Fibroblast of skin of right biceps (primary cell): ENCODE data around the gene VEGFB.

Experiments used
- DNase-seq: peaks from one replicate; pipeline ENCODE4 v3.0.0-alpha.2; 2013

Gene VEGFB

GRCh38 chr11:64211181-64211872 lies 23.1 kb upstream of the VEGFB start:
- no peak for DNase-seq

DNA sequence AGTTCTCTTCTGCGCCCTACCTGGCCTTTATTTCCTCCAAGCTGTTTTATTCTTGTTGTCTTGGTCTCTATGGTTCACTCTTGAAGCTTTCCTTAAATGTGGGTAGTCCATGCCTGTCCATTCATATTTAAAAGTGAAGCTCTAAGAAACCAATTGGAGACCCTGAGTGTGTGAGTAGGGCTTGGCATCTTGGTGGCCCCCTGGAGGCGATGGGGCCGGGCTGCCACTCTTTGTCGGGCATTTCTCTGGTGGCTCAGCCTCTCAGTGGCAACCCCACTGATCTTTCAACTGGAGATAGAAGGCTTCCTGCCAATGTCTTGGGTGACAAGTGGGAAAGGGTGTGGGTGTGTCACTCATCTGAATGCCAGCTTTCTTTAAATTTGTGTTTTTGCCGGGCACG lies 17.5 kb upstream of the VEGFB start:
- DNase-seq, result no peak

DNA sequence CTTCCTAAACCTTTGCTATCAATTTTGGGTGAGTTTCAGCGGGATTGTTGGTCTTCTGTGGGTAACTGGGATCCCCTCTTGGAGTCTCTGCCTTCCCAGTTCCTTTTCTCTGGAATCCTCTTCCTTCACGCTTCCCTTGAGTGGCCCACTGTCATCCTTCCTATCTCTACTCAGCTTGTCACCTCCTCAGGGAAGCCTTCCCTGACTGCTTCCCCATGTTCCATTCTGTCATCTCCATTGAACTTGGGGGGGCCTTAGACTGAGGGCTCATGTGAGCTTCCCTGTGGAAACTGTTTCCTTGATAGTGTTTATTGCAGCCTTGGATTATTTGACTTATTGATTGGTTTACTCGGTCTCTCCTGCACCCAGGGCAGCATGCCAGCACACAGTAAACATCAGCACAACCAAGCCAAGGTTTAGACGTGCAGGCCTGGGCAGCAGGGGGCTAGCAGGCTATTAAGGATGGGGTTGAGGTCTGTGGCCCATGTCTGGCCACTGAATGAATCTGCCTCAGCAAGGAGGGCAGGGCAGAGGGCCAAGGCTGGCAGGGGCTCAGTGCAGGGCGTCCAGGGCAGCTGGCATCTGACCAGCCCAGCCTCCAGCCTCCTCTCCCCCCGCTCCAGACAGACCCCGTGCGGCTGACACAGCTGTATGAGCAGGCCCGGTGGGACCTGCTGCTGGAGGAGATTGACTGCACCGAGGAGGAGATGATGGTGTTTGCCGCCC lies 15.6 kb upstream of the VEGFB start:
- DNase-seq, result no peak

- DNase-seq, result no peak
Measured at GRCh38 chr11:64219354-64219684, 15.1 kb upstream of the VEGFB start.

GRCh38 chr11:64219755-64220154 lies 14.6 kb upstream of the VEGFB start:
- DNase-seq, result no peak

DNA sequence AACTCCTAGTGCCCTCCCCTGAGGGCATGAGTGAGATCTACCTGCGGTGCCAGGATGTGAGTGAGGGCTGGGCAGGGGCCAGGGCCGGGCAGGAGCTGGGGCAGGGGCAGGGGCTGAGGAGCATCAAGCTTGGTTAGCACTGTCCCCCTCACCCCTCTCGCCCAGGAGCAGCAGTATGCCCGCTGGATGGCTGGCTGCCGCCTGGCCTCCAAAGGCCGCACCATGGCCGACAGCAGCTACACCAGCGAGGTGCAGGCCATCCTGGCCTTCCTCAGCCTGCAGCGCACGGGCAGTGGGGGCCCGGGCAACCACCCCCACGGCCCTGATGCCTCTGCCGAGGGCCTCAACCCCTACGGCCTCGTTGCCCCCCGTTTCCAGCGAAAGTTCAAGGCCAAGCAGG lies 14.1 kb upstream of the VEGFB start:
- DNase-seq, result no peak

- DNase-seq, result no peak
Measured at GRCh38 chr11:64220798-64221197, 13.6 kb upstream of the VEGFB start.

- DNase-seq, result no peak
Measured at GRCh38 chr11:64222651-64223000, 11.8 kb upstream of the VEGFB start.

DNA sequence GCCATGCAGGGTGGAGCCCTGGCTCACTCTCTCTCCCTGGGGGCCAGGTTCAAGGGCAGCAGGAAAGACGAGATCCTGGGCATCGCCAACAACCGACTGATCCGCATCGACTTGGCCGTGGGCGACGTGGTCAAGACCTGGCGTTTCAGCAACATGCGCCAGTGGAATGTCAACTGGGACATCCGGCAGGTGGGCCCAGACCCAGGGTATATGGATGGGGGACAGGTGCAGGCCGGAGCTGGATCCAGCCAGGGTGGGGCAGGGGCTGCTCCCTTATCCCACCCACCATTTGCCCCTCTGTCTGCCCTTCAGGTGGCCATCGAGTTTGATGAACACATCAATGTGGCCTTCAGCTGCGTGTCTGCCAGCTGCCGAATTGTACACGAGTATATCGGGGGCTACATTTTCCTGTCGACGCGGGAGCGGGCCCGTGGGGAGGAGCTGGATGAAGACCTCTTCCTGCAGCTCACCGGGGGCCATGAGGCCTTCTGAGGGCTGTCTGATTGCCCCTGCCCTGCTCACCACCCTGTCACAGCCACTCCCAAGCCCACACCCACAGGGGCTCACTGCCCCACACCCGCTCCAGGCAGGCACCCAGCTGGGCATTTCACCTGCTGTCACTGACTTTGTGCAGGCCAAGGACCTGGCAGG lies 11.3 kb upstream of the VEGFB start:
- DNase-seq, result no peak

DNA sequence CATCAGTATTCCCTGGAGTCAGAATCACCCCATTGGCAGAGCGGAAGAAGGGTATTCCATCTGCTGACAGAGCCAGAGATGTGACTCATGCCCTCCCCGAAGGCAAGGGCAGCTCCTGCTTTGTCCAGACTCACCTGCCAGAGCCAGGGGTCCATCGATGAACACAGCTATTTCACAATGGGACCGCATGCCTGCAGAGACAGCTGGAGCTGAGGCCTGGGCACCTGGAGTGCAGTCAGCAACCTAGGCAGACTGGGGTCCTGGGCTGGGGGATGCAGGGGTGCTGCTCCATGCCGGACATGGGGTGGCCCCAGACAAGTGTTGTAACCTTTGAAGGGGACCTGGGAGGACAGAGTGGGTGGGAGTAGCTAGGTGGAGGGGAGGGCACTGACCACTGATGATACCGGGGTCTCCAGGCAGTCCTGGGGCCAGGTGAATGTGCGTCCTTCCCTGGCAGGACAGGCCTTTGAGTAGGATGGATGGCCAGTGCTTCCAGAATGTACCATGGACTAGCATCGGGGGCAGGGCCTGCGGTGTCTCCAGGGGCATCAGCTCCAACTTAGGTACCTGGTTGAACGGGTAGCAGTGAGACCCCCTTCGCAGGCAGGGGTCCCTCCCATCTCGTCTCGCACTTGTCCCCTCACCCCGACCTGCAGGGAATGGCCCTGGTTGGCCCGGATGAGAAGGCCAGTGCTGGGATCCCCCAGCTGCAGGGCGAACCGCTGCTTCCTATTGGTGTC lies 10.1 kb upstream of the VEGFB start:
- no peak for DNase-seq

- no peak for DNase-seq
Measured at GRCh38 chr11:64224891-64225607, 9.3 kb upstream of the VEGFB start.

DNA sequence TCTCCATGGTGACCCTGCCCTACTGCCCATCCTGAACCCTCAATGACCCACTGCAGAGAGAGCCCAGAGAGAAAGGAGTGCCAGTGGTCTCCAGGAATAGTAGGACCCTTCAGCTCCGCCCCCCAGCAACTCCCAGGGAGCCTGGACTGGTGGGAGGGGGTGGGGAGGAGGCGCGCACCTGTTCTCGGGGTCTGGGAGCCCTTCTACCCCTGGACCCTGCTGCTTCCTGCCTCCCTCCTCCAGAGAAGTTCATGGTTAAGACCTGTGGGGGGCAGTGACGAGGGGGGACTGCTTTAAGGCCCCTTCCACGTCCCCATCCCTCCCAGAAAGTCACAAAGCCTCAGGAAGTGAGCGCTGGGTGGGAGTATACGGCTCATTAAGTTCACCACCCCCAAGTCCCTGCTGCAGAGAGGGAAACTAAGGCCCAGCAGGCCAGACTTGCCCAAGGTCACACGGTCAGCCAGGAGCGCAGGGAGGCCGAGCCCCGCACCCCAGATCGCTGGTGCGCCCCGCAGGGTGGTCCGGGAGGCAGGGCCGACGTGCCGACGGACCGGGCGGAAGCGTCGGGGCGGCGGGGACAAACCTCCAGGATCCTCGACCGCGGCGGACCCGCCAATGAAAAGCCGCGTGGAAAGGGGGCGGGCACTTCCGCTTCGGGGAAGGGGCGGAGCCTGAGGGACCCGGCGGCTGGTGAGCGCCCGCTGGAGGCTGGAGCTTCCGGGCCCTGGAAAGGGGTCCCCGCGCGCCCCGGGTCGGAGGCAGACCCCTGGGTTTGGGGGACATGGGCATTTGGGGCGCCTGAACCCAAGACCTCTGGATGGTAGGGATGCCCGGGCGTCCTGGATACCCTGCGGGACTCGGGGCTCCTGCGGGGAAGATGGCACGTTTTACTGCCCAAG lies 8.5 kb upstream of the VEGFB start, which contains the start of the genes NUDT22 and TRPT1:
NUDT22 (plus strand) TSS at position 667 of the 899 bp plus-strand sequence. CDS start 379 bp downstream, outside the sequence.
TRPT1 (minus strand) TSS at position 579 of the 899 bp plus-strand sequence; CDS start at position 253, 326 bp downstream.
- peak; percentile 83 for DNase-seq

GRCh38 chr11:64226507-64227051 lies 7.8 kb upstream of the VEGFB start:
- DNase-seq, result no peak

DNA sequence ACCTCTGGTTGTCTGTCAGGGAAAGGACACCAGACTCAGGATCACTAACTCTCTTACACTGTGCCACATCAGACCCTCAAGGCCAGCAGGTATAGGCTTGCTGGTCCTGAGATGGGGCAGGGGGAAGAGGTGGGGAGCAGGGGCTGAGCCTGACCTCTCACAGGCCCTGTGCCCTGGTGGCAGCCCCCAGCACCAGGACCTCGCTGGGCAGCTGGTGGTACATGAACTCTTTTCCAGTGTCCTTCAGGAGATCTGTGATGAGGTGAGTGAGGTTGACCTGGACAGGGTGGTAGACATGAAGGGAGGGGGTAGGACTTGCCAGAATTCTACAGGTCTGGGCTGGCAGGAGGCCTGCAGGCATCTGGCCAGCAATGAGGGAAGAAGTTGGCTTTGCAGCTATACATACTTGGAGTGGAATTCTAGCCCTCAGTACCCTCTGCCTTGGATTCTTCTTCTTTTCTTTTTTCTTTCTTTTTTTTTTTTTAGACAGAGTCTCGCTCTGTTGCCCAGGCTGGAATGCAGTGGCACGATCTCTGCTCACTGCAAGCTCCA lies 6.9 kb upstream of the VEGFB start:
- no peak for DNase-seq

DNA sequence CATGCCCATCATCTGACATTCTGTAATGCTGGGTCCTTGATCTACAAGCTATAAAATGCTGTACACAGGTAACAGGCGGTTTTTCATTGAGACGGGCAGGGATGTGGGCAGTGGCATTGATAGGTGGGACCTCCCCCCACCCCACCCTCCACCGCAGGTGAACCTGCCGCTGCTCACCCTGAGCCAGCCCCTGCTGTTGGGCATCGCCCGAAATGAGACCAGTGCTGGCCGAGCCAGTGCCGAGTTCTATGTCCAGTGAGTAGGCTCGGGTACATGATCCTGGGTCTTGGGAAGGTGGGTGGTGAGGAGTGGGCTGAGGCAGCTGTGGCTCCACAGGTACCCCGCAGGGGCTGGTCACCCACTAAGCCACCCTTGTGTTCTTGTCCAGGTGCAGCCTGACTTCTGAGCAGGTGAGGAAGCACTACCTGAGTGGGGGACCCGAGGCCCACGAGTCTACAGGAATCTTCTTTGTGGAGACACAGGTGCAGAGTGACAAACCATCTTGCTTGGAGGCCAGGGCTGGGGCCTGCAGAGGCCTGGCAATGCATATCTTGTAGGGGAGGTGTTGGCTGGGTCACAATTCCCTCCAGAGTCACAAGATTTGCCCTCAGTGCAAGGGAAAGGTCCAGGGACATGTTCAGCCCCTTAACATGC lies 5.2 kb upstream of the VEGFB start:
- no peak for DNase-seq

- DNase-seq, result no peak
Measured at GRCh38 chr11:64229744-64230170, 4.6 kb upstream of the VEGFB start.

DNA sequence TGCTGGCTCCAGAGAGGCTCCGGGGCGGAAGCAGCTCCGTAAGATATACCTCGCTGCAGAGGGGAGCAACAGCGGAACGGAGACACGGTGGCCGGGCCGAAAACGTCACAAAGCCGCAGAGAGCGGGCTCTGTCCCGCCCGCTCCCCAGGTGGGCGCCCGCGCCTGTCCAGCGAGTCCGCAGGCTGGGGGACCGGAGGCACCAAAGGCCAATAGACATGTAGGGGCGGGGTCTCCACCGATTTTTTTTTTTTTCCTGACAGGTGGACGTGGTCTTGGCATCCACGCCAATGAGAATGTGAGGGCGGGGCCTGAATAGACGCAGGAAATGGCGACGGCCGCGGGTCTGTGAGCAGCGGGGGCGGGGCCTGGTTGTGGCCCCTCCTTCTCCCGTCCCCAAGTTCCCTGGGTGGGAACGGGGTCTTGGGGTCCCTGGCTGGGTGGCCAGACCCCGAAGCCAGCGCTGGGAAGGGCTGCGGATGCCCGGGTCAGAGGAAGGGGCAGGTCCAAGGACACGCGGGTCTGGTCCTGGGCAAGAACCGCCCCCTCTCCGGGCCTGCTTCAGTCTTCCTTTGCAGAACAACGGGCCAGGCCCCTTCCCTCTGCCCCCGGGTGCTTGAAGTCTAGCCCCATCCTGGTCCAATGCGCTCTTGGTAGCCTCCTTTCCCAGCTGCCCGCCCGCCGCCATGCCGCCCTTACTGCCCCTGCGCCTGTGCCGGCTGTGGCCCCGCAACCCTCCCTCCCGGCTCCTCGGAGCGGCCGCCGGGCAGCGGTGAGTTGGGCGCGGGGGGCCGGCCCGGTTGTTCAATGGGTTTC lies 4.0 kb upstream of the VEGFB start, which contains the start of gene DNAJC4:
DNAJC4 (plus strand) TSS at position 378 of the 814 bp plus-strand sequence; CDS start at position 685, 307 bp downstream.
- peak; percentile 87 for DNase-seq

DNA sequence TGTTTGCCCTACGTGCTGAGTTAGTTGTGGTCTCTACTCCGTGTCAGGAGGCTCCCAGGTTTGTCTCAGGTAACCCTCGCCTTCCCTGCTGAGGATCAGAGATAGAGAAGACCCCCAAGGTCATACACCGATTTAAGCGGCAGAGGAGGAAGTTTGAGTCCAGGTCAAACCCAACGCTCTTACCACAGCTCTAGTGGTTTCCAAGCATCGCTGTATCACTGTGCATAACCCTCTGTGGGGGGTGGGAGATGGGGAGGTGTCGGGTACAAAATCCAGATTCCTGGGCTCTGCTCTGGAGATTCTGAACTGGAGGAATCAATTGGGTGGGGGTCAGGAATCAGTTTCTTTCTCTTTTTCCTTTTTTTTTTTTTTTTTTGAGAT lies 3.4 kb upstream of the VEGFB start:
- no peak for DNase-seq

DNA sequence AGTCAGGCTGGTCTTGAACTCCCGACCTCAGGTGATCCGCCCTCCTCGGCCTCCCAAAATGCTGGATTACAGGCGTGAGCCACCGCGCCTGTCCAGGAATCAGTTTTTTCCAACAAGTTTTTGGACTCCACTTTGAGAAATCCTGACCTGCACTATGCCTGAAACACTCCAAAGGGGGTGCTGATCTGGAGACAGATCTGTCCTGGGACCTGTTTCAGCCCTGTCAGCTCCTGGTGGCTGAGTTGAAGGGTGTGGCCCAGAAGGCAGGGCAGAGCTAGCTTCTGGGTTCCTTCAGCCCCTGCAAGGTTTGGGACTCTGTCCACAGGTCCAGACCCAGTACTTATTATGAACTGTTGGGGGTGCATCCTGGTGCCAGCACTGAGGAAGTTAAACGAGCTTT lies 2.8 kb upstream of the VEGFB start:
- no peak for DNase-seq
